HG02588 (cell line): Measurements from ENCODE around the gene AMZ1.
"Not testable (repeated sequence)": the region's sequence is repeated elsewhere in the genome, so short reads cannot be mapped to it uniquely, and the experiment has no call there.

Source experiments
- ATAC-seq: cut with Tn5 transposase; IDR thresholded peaks from one replicate; pipeline ENCODE4 v1.9.1; 2021; ENCODE audit warnings: mild to moderate bottlenecking, moderate library complexity; ENCODE audit not compliant: unreplicated experiment

Gene AMZ1

DNA sequence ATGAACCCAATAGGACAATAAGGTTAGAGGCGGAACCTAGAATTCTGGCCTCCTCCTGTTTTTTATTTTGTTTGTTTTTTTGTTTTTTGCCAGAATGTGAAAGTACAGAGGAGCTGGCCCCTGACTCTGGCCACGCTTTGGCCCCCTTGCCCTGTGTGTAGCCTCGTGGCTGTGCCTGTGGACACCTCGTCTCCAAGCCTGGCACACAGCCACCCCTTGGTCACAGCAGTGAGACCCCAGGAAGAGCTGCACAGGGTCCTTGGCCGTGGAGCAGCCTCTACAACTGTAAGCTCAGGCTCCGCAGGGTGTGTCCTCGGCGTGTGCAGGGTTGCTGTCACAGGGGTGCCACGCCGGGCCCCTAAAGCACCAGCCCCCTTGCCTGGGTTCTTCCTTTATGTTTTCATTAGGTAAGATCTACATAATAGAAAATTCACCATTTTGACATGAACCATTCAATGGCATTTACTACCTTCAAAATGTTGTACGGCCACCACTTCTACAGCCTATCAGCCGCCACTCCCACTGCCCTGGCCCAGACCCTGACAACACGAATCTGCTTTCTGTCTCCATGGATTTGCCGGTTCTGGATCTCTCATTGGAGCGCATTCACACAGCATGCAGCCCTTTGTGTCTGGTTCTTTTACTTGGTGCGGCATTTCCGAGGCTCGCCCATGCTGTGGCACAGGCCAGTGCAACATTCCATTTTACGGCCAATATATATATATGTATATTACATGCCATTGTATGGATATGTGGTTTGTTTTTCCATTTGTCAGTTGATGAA, 51.0 kb downstream of the AMZ1 start:
- no peak for ATAC-seq

DNA sequence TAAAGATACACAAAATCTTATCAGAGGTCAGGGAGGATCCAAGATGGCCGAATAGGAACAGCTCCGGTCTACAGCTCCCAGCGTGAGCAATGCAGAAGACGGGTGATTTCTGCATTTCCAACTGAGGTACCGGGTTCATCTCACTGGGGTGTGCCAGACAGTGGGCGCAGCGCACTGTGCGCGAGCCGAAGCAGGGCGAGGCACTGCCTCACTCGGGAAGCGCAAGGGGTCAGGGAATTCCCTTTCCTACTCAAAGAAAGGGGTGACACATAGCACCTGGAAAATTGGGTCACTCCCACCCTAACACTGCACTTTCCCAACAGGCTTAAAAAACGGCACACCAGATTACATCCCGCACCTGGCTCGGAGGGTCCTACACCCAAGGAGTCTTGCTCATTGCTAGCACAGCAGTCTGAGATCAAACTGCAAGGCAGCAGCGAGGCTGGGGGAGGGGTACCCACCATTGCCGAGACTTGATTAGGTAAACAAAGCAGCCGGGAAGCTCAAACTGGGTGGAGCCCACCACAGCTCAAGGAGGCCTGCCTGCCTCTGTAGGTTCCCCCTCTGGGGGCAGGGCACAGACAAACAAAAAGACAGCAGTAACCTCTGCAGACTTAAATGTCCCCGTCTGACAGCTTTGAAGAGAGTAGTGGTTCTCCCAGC, 55.7 kb downstream of the AMZ1 start:
- ATAC-seq = not testable (repeated sequence)

DNA sequence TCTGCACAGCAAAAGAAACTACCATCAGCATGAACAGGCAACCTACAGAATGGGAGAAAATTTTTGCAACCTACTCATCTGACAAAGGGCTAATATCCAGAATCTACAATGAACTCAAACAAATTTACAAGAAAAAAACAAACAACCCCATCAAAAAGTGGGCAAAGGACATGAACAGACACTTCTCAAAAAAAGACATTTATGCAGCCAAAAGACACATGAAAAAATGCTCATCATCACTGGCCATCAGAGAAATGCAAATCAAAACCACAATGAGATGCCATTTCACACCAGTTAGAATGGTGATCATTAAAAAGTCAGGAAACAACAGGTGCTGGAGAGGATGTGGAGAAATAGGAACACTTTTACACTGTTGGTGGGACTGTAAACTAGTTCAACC, 60.7 kb downstream of the AMZ1 start:
- not testable (repeated sequence) for ATAC-seq

DNA sequence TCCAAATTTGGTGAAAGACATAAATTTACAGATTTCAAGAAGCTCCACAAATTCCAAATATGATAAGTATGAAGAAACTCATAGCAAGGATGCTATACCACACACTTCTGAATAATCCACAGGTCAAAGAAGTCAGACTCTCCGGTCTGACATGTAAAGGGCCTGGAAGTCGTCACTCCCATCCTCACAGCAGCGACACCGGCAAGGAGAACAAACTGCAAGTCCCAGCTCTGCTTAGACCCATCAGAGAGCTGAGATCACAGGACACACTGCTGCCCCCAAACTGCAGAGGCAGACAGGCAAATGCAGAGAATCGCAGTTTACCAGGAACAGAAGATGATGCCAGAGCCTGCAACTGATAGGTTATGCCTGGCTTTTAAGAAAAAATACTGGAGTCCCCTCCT, 62.0 kb downstream of the AMZ1 start:
- ATAC-seq = no peak

DNA sequence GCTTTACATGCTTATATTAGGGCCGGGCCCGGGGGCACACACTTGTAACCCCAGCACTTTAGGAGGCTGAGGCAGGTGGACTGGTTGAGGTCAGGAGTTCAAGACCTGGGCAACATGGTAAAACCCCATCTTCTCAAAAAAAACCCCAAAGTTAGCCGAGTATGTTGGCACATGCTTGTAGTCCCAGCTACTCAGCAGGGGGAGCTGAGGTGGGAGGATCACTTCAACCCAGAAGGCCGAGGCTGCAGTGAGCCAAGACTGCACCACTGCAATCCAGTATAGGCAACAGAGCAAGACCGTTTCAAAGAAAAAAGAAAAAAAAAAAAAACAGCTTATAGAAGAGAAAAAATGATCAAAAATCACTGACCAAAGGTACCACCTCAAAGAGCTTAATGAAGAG, 63.1 kb downstream of the AMZ1 start:
- ATAC-seq = no peak

GRCh38 chr7:2753148-2753547, 65.1 kb downstream of the AMZ1 start:
- no peak for ATAC-seq

DNA sequence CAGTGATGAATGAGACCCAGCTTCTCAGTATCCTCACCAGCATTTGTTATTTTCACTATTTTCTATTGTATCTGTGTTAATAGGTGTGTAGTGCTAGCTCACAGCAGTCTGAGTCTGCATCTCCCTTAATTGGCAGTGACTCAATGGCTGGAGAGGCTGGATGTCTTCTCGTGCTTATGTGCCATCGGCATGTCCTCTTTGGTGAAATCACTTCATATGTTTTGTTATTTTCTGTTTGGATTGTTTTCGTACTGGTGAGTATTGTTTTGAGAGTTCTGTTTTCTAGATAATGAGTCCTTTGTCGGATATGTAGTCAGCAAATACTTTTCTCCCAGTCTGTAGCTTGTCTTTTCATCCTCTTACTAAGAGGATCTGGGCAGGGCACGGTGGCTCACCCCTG, 66.1 kb downstream of the AMZ1 start:
- ATAC-seq = no peak

DNA sequence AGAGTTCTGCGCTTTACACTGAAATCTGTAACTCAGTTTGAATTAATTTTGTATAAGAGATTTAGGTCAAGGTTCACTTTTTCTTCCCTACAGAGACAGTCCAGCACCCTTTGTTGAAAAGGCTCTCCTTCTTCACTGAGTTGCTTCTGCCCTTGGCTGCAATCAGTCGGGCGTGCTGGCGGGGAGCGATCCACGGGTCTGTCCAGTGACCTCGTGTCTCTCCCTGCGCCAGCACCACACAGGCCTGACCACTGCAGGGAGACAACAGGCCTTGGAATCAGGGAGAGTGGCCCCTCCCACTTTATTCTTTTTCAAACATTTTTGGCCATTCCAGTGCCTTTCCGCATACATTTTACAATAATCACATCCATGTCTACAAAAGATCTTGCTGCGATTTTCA, 66.9 kb downstream of the AMZ1 start:
- ATAC-seq = no peak

DNA sequence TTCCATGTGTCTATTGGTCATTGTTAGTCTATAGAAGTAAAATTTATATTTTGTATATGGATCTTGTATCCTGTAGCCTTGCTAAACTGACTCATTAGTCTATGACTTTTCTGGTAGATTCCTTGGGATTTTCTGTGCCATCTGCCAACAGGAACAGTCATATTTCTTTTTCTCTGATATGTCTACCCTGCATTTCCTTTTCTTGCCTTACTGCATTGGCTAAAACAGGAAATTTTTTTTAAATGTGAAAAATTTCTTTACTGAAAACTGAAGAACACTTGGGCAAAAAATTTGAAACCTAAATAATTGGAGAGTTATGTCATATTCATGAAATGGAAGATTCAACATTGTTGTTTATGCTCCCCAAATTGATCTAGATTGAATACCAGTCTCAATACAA, 67.5 kb downstream of the AMZ1 start:
- no peak for ATAC-seq

DNA sequence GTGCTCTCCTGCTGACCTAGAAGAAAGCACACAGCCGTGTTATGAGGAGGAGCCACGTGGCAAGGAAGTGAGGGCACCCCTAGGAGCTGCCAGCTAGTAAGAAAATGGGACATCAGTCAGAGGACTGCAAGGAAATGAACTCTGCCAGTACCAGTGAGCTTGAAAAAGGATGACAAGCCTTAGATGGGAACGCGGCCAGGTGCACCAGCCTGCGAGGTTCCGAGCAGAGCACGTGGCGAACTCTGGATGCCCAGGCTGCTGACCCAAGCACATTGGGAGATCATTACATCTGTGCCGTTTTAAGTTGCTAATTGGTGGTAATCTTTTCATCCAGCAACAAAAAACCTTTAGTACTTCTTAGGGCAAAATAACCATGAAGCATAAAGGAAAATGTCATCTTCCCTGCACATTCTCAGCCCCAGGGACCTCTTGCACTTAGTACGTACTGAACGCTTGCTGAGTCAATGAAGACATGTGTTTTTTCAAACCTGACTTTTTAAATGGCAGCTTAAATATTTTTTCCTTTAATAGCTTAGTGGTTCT, 69.4 kb downstream of the AMZ1 start:
- peak; percentile 5 for ATAC-seq

GRCh38 chr7:2757904-2758672, 70.1 kb downstream of the AMZ1 start:
- peak; percentile 73 for ATAC-seq

DNA sequence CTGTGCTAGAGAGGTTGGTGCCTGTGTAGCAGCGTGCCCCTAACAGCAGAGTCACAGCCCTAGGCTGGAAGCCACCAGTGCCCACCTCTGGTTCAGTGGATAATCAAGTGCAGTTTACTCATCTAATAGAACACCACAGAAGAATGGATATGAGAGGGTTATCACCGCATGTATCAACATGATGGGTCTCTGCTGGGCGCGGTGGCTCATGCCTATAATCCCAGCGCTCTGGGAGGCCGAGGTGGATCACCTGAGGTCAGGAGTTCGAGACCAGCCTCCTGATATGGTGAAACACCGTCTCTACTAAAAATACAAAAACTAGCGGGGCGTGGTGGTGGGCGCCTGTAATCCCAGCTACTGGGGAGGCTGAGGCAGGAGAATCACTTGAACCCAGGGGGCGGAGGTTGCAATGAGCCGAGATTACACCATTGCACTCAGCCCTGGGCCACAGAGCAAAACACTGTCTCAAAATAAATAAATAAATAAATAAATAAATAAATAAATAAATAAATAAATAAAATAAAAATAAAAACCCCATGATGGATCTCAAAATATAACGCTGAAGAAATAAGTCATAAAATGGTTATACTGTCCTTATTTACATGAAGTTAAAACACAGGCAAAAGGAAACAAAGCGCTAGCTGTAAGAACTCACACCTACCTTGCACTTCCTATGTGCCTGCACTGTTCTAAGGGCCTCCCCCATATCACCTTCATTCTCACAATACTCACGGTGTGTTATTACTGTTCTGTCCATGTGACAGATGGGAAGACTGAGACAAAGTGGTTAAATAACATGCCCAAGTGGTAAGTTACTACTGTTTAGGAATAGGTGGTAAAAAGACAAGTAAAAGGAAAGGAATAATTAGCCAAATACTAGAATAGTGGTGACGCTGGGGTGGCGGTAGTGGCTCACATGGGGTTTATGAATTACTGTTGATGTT, 70.9 kb downstream of the AMZ1 start:
- no peak for ATAC-seq

- no peak for ATAC-seq
Measured at GRCh38 chr7:2759736-2760097, 71.7 kb downstream of the AMZ1 start.

DNA sequence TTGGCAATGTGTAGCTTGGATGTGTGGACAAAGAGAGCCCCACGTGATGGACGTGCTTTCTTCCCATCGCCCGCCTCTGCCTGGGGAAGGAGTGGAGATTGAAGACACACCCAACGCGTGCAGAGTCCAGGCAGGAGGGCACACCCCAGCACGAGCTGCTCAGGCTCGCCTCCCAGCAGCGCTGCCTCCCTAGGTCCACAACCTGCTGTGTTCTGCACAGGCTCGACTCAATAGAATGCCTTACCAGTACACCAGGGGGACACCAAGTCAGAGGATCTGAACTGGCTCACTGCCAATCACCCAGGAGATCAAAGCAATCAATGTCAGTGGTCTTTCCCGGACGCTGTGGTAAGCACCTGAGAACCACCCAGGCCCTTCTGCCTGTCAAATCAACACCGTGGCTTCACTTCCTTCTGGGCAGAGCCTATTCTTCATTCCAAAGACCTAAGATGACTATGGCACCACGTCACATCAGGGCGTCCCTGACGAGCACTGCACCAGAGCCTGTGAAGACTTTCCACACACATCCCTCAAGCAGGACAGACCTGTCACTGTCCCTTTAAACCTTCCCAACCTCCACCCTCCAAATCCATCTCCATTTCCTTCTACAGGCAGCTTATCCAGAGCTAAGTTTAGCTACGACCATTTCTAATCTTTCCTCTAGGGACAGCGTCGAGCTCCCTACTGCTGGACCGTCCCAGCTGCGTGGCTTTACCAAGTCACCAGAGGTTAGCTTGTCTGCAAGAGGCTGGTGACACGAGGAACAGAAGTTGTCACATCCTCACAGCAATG, 72.3 kb downstream of the AMZ1 start:
- ATAC-seq = no peak

DNA sequence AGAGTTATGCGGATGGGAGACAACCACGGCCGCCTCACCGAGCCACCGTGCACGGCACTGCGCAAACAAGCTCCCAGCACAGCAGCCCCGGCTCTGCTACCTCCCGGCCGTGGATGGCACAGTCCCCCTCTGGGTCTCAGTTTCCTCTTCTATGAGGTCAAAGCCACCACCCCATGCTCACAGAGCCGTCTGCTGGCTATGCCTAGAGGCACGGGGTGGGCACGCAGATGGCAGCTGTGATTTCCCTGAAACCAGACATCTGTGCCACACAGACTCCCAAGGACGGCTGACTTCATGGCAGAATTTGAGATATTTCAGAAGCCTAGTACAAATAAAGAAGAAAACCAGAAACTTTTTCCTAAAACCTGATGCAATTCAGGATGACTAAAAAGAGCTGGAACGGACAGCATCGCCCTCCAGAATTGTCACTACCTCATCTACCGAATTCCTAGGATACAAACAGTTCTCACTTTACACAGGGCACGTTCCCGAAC, 73.2 kb downstream of the AMZ1 start:
- no peak for ATAC-seq

DNA sequence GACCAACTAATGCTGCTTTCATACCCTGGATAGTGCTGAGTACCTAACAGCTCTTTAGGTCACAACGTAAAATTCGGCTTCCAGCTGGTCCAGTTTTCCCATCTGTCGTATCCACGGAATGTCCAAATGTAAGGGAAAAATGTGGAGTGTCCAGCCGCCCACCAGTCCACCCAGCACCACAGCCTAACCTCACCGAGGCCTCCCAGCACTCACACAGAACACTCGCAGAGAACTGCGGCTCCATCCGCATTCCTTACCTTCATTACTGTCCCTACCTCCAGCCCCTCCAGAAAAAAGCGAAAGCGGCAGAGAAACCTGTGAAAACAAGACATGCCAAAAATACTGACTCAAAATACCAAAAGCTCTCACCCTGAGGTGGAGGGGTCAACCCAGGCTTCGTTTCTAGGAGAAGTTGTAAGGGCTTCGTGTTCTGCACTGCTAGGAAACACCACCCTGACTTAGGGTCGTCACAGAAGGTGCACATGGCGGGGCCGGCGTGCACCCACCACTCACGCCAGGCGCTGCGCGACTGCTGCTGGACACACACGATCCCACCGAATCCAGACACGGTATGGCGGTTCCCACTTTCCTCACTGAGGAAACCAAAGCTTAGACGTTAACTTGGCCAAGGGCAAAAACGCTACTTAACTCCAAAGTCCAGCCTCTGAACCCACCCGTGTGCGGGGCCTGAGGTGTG, 73.9 kb downstream of the AMZ1 start:
- ATAC-seq = no peak

DNA sequence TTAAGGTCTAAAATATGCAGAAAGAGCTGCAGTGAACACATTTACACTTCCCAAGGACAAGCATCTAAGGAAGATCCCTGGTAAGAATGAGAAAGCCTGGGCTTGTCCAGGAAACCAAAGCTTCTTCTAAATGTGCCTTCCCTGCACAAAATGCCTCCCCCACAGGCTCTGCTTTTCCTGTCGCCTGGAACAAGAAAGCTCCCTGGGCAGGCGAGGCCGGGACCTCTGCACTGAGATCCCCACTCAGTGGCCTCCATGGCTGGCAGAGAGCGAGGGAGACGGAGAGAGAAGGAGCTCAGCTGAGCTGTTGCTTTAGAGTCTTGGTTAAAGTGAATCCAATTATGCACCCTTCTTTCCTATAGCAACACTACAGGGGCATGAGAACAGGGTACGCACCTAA, 75.6 kb downstream of the AMZ1 start:
- ATAC-seq = no peak

GRCh38 chr7:2764621-2765020, 76.6 kb downstream of the AMZ1 start:
- ATAC-seq = no peak
